ENCODE results near the gene VCPKMT. TPM values are rescaled to one million over a fixed set of nuclear protein-coding genes. Genes with fewer than 3 reads are reported as not detected.
A peak's percentile ranks its signal among the peaks of the same experiment; 100 is the strongest.

Gene VCPKMT
- total RNA-seq, 2 donors from 2014 or later, result 14.0 to 24.6 TPM

- H3K27me3 Mint-ChIP-seq, result no peaks in the 10 kb centered on the region
- DNase-seq (ENCODE audit: low spot score) (peak; percentile 8), ATAC-seq (no peak)
- no peaks in the 10 kb centered on the region for H3K9me3 Mint-ChIP-seq
- H3K4me3 Mint-ChIP-seq, result no peak overlapping the region
- peaks cover 7% of the 10 kb centered on the region for H3K36me3 Mint-ChIP-seq
- peaks cover 53 to 54% of the 10 kb centered on the region in 2 donors for H3K4me1 Mint-ChIP-seq (ENCODE audit: low read depth in 2 of 2)
- peak overlapping the region in 1 of 2 donors; percentile 69 for H3K27ac Mint-ChIP-seq
Measured at GRCh38 chr14:50069325-50069724, 47.0 kb downstream of the VCPKMT start.

GRCh38 chr14:50068496-50068895, 47.9 kb downstream of the VCPKMT start:
- no peak overlapping the region for H3K4me3 Mint-ChIP-seq
- peaks cover 59 to 62% of the 10 kb centered on the region in 2 donors for H3K4me1 Mint-ChIP-seq (ENCODE audit: low read depth in 2 of 2)
- ATAC-seq (no peak), DNase-seq (ENCODE audit: low spot score) (peak; percentile 5)
- peak overlapping the region in 1 of 2 donors; percentile 98 for H3K27ac Mint-ChIP-seq
- no peaks in the 10 kb centered on the region for H3K9me3 Mint-ChIP-seq
- H3K27me3 Mint-ChIP-seq, result no peaks in the 10 kb centered on the region
- peaks cover 6% of the 10 kb centered on the region for H3K36me3 Mint-ChIP-seq

- H3K36me3 Mint-ChIP-seq, result no peaks in the 10 kb centered on the region
- H3K4me3 Mint-ChIP-seq, result no peak overlapping the region
- no peaks in the 10 kb centered on the region for H3K27me3 Mint-ChIP-seq
- H3K4me1 Mint-ChIP-seq (ENCODE audit: low read depth in 2 of 2), result peaks cover 61 to 62% of the 10 kb centered on the region in 2 donors
- peak; percentile 39 for DNase-seq (ENCODE audit: low spot score)
- H3K27ac Mint-ChIP-seq, result peak overlapping the region in 1 of 2 donors; percentile 98
- ATAC-seq, result no peak
- no peaks in the 10 kb centered on the region for H3K9me3 Mint-ChIP-seq
Measured at GRCh38 chr14:50067723-50068495, 48.5 kb downstream of the VCPKMT start.

GRCh38 chr14:50065583-50065982, 50.8 kb downstream of the VCPKMT start:
- H3K4me1 Mint-ChIP-seq (ENCODE audit: low read depth in 2 of 2), result peaks cover 65 to 69% of the 10 kb centered on the region in 2 donors
- H3K36me3 Mint-ChIP-seq, result peaks cover 5% of the 10 kb centered on the region
- no peaks in the 10 kb centered on the region for H3K9me3 Mint-ChIP-seq
- peak overlapping the region; percentile 90 for H3K4me3 Mint-ChIP-seq
- no peaks in the 10 kb centered on the region for H3K27me3 Mint-ChIP-seq
- no peak for DNase-seq (ENCODE audit: low spot score)
- ATAC-seq, result no peak
- peak overlapping the region; percentile 97 to 98 for H3K27ac Mint-ChIP-seq

- DNase-seq (ENCODE audit: low spot score) (peak; percentile 85), ATAC-seq (peak; percentile 67 to 69)
- Mint-ChIP-seq H3K36me3 (peaks cover 5% of the 10 kb centered on the region), H3K27me3 (no peaks in the 10 kb centered on the region), H3K4me3 (peak overlapping the region; percentile 90), H3K9me3 (no peaks in the 10 kb centered on the region), H3K4me1 (ENCODE audit: low read depth in 2 of 2) (peaks cover 70 to 73% of the 10 kb centered on the region in 2 donors), H3K27ac (peak overlapping the region; percentile 97 to 98)
Measured at GRCh38 chr14:50064993-50065392, 51.4 kb downstream of the VCPKMT start.

GRCh38 chr14:50063876-50064420, 52.4 kb downstream of the VCPKMT start:
- peaks cover 80 to 83% of the 10 kb centered on the region in 2 donors for H3K4me1 Mint-ChIP-seq (ENCODE audit: low read depth in 2 of 2)
- peak overlapping the region; percentile 97 to 98 for H3K27ac Mint-ChIP-seq
- H3K4me3 Mint-ChIP-seq, result peak overlapping the region; percentile 90
- DNase-seq (ENCODE audit: low spot score) (no peak), ATAC-seq (no peak)
- no peaks in the 10 kb centered on the region for H3K27me3 Mint-ChIP-seq
- no peaks in the 10 kb centered on the region for H3K9me3 Mint-ChIP-seq
- peaks cover 5% of the 10 kb centered on the region for H3K36me3 Mint-ChIP-seq

- peak overlapping the region; percentile 90 for H3K4me3 Mint-ChIP-seq
- H3K27me3 Mint-ChIP-seq, result no peaks in the 10 kb centered on the region
- H3K9me3 Mint-ChIP-seq, result peaks cover 1% of the 10 kb centered on the region
- peaks cover 6% of the 10 kb centered on the region for H3K36me3 Mint-ChIP-seq
- peak overlapping the region; percentile 97 to 98 for H3K27ac Mint-ChIP-seq
- H3K4me1 Mint-ChIP-seq (ENCODE audit: low read depth in 2 of 2), result peaks cover 84 to 88% of the 10 kb centered on the region in 2 donors
- peak; percentile 90 for DNase-seq (ENCODE audit: low spot score)
- ATAC-seq, result peak; percentile 81
Measured at GRCh38 chr14:50062438-50063085, 53.8 kb downstream of the VCPKMT start.

GRCh38 chr14:50061664-50062437, 54.5 kb downstream of the VCPKMT start:
- Mint-ChIP-seq H3K27ac (peak overlapping the region; percentile 97 to 98), H3K4me3 (peak overlapping the region; percentile 90), H3K4me1 (ENCODE audit: low read depth in 2 of 2) (peaks cover 87 to 92% of the 10 kb centered on the region in 2 donors), H3K36me3 (peaks cover 9% of the 10 kb centered on the region), H3K9me3 (peaks cover 3% of the 10 kb centered on the region), H3K27me3 (no peaks in the 10 kb centered on the region)
- peak; percentile 83 for ATAC-seq
- DNase-seq (ENCODE audit: low spot score), result peak; percentile 91

- ATAC-seq, result peak; percentile 72 to 83
- DNase-seq (ENCODE audit: low spot score), result peak; percentile 87
- H3K27ac Mint-ChIP-seq, result peak overlapping the region; percentile 97 to 98
- peaks cover 87 to 92% of the 10 kb centered on the region in 2 donors for H3K4me1 Mint-ChIP-seq (ENCODE audit: low read depth in 2 of 2)
- peak overlapping the region; percentile 90 for H3K4me3 Mint-ChIP-seq
- no peaks in the 10 kb centered on the region for H3K27me3 Mint-ChIP-seq
- peaks cover 3% of the 10 kb centered on the region for H3K9me3 Mint-ChIP-seq
- peaks cover 9% of the 10 kb centered on the region for H3K36me3 Mint-ChIP-seq
Measured at GRCh38 chr14:50060871-50061663, 55.3 kb downstream of the VCPKMT start.

GRCh38 chr14:50059763-50060616, 56.4 kb downstream of the VCPKMT start:
- no peaks in the 10 kb centered on the region for H3K27me3 Mint-ChIP-seq

More at GRCh38 chr14:50059763-50060616, 56.4 kb downstream of the VCPKMT start:
- Mint-ChIP-seq H3K4me3 (peak overlapping the region; percentile 90), H3K36me3 (peaks cover 9% of the 10 kb centered on the region), H3K9me3 (peaks cover 3% of the 10 kb centered on the region), H3K27ac (peak overlapping the region; percentile 97 to 98), H3K4me1 (ENCODE audit: low read depth in 2 of 2) (peaks cover 81 to 84% of the 10 kb centered on the region in 2 donors)
- peak; percentile 53 for DNase-seq (ENCODE audit: low spot score)
- no peak for ATAC-seq

Data from natural killer cell treated with Interleukin-12 subunit alpha and Interleukin-12 subunit beta and Interleukin-15 and Interleukin-18, amount 100 ng/mL, for 72 hours (primary cell).